ENCODE results near the gene LRFN3.
"Not testable (repeated sequence)": the region's sequence is repeated elsewhere in the genome, so short reads cannot be mapped to it uniquely, and the experiment has no call there.

LRFN3 gene

GRCh38 chr19:35949131-35949530 is 13.0 kb downstream of the LRFN3 start (continued):
- TF ChIP-seq TSHZ2 (CRISPR knock-in tag; IDR thresholded peaks at IDR 0.05): no peak
- TF ChIP-seq SNAI2 (CRISPR knock-in tag; IDR thresholded peaks at IDR 0.05): no peak
- no peak for TF ChIP-seq ZFP30 (CRISPR knock-in tag; IDR thresholded peaks at IDR 0.05)
- TF ChIP-seq ESRRG (CRISPR knock-in tag; IDR thresholded peaks at IDR 0.05): no peak

GRCh38 chr19:35955881-35956634 is 19.9 kb downstream of the LRFN3 start:
- TF ChIP-seq TSHZ2 (CRISPR knock-in tag; IDR thresholded peaks at IDR 0.05): no peak
- TF ChIP-seq BACH2 (CRISPR knock-in tag; IDR thresholded peaks at IDR 0.05; ENCODE audit: borderline replicate concordance): no peak
- TF ChIP-seq PATZ1 (CRISPR knock-in tag; IDR thresholded peaks at IDR 0.05; ENCODE audit: borderline replicate concordance): no peak
- no peak for TF ChIP-seq TCF4 (CRISPR knock-in tag; IDR thresholded peaks at IDR 0.05; ENCODE audit: borderline replicate concordance)
- TF ChIP-seq PPARA (CRISPR knock-in tag; IDR thresholded peaks at IDR 0.05; ENCODE audit: borderline replicate concordance): no peak
- TF ChIP-seq GLIS3 (CRISPR knock-in tag; IDR thresholded peaks at IDR 0.05): no peak
- ATAC-seq: no peak

- ATAC-seq: not testable (repeated sequence)
Observed at GRCh38 chr19:35957411-35957810, 21.2 kb downstream of the LRFN3 start.

- no peak for TF ChIP-seq CSRNP3 (CRISPR knock-in tag; IDR thresholded peaks at IDR 0.05)
- TF ChIP-seq CREB5 (CRISPR knock-in tag; IDR thresholded peaks at IDR 0.05; ENCODE audit: low read depth): no peak
- no peak for TF ChIP-seq ZC3H10 (CRISPR knock-in tag; IDR thresholded peaks at IDR 0.05)
- TF ChIP-seq ISL1 (CRISPR knock-in tag; IDR thresholded peaks at IDR 0.05): no peak
- TF ChIP-seq ESRRG (CRISPR knock-in tag; IDR thresholded peaks at IDR 0.05): no peak
- TF ChIP-seq ZNF565 (CRISPR knock-in tag; conservative IDR thresholded peaks at IDR 0.05; ENCODE audit: low read depth): no peak
- TF ChIP-seq ZFP3 (CRISPR knock-in tag; IDR thresholded peaks at IDR 0.05): no peak
- no peak for TF ChIP-seq ZNF70 (CRISPR knock-in tag; IDR thresholded peaks at IDR 0.05)
- TF ChIP-seq ZFP30 (CRISPR knock-in tag; IDR thresholded peaks at IDR 0.05): no peak
- no peak for ATAC-seq
Observed at GRCh38 chr19:35958660-35959039, 22.5 kb downstream of the LRFN3 start.

All from SK-N-SH treated with all-trans-retinoic acid at 6 μM for 48 hours (cell line).